AG09309 (cell line): ENCODE results near the gene EYA3.

Experiments
- DNase-seq: peaks from one replicate; pipeline ENCODE4 v3.0.0-alpha.2; 2010; ENCODE audit warnings: low read depth
- H3K4me3 ChIP-seq: 2 replicates; pipeline ENCODE4 v1.5.1; 2011; ENCODE audit warnings: mild to moderate bottlenecking, low read depth, low read length, moderate library complexity; ENCODE audit not compliant: control insufficient read depth
- CTCF ChIP-seq: IDR thresholded peaks from 2 replicates; pipeline ENCODE4 v1.5.1; 2011; ENCODE audit warnings: mild to moderate bottlenecking, low read depth, low read length, inconsistent platforms; ENCODE audit not compliant: insufficient read depth, control insufficient read depth; ENCODE audit errors: missing control alignments

Gene EYA3

GRCh38 chr1:28062806-28063205, 25.6 kb downstream of the EYA3 start:
- H3K4me3 ChIP-seq = no peak overlapping the region
- no peak for DNase-seq
- no peak for TF ChIP-seq CTCF

- no peak overlapping the region for H3K4me3 ChIP-seq
- TF ChIP-seq CTCF = no peak
- DNase-seq = no peak
These were observed 29.2 kb downstream of the EYA3 start for GRCh38 chr1:28058971-28059878.

GRCh38 chr1:28058168-28058567, 30.2 kb downstream of the EYA3 start:
- DNase-seq = no peak
- TF ChIP-seq CTCF = no peak
- no peak overlapping the region for H3K4me3 ChIP-seq

- no peak for TF ChIP-seq CTCF
- no peak for DNase-seq
- H3K4me3 ChIP-seq = no peak overlapping the region
These were observed 32.1 kb downstream of the EYA3 start for GRCh38 chr1:28056129-28056925.

- H3K4me3 ChIP-seq = no peak overlapping the region
- TF ChIP-seq CTCF = no peak
These were observed 37.6 kb downstream of the EYA3 start for GRCh38 chr1:28050776-28051175.

GRCh38 chr1:28046716-28047115, 41.7 kb downstream of the EYA3 start:
- H3K4me3 ChIP-seq = no peak overlapping the region
- no peak for TF ChIP-seq CTCF
- no peak for DNase-seq

More at GRCh38 chr1:28050776-28051175, 37.6 kb downstream of the EYA3 start:
- DNase-seq = no peak
